Progenitor cell of endocrine pancreas (in vitro differentiated cells): Measurements from ENCODE around the gene LMAN1. TPM values are rescaled to one million over a fixed set of nuclear protein-coding genes. Genes with fewer than 3 reads are reported as not detected.

Experiments
- DNase-seq: peaks from one replicate; pipeline ENCODE4 v3.0.0; 2021; ENCODE audit warnings: low spot score; ENCODE audit not compliant: unreplicated experiment
- H3K27ac Mint-ChIP-seq: 2 replicates; pipeline ENCODE4 v1.8.0; 2021; ENCODE audit warnings: mild to moderate bottlenecking, moderate library complexity, mixed read lengths
- H3K27me3 Mint-ChIP-seq: 2 replicates; pipeline ENCODE4 v1.8.0; 2021; ENCODE audit warnings: mixed read lengths
- H3K36me3 Mint-ChIP-seq: 2 replicates; pipeline ENCODE4 v1.8.0; 2022; ENCODE audit warnings: mixed read lengths; ENCODE audit not compliant: insufficient read depth
- H3K4me1 Mint-ChIP-seq: 2 replicates; pipeline ENCODE4 v1.8.0; 2021; ENCODE audit warnings: low read depth, mixed read lengths
- H3K4me3 Mint-ChIP-seq: 2 replicates; pipeline ENCODE4 v1.8.0; 2021; ENCODE audit warnings: low read depth, mild to moderate bottlenecking, moderate library complexity, mixed read lengths
- H3K9me3 Mint-ChIP-seq: 2 replicates; pipeline ENCODE4 v1.8.0; 2021; ENCODE audit warnings: low read depth, mixed read lengths
- CTCF ChIP-seq: fragments of 200-600 bp; sonication (generic); IDR thresholded peaks from one replicate; pipeline ENCODE4 v1.5.0; 2021; ENCODE audit warnings: antibody characterized with exemption, mild to moderate bottlenecking; ENCODE audit not compliant: unreplicated experiment
- total RNA-seq: library from RNA; stranded (reverse); gene quantifications from 2 replicates; pipeline ENCODE4 v1.2.1, GENCODE V29; 2021

LMAN1 gene
- total RNA-seq, 1 donor from 2014 or later: 78.2 TPM

DNA sequence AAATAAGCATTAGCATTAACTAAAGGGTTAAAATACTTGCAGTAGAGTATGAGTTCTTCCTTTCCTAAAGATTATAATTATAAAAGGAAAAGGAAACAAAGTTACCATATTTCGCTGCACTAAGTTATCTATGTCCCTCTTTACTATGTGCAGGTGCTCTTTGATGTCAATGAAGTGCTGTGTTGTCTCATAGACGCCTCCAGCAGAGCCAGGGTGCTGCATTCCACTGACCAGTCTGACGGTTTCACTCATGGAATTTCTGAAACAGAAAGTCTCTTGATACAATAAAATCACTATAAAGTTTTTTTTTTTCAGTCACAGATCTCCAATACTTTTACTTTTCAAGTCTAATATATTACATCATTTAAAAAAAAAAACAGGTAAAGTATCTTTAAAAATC is 26.1 kb downstream of the LMAN1 start:
- no peaks in the 10 kb centered on the region for H3K4me1 Mint-ChIP-seq
- no peaks in the 10 kb centered on the region for H3K27me3 Mint-ChIP-seq
- no peak overlapping the region for H3K4me3 Mint-ChIP-seq
- no peak for TF ChIP-seq CTCF
- DNase-seq: no peak
- H3K36me3 Mint-ChIP-seq: peaks cover 28% of the 10 kb centered on the region
- H3K27ac Mint-ChIP-seq: peak overlapping the region; percentile 81
- H3K9me3 Mint-ChIP-seq: no peaks in the 10 kb centered on the region

GRCh38 chr18:59328683-59329082 is 30.4 kb downstream of the LMAN1 start:
- H3K27me3 Mint-ChIP-seq: no peaks in the 10 kb centered on the region
- H3K4me3 Mint-ChIP-seq: no peak overlapping the region
- no peak for TF ChIP-seq CTCF
- peaks cover 28% of the 10 kb centered on the region for H3K36me3 Mint-ChIP-seq
- no peak for DNase-seq
- no peaks in the 10 kb centered on the region for H3K4me1 Mint-ChIP-seq
- H3K9me3 Mint-ChIP-seq: no peaks in the 10 kb centered on the region
- no peak overlapping the region for H3K27ac Mint-ChIP-seq

- TF ChIP-seq CTCF: no peak
- Mint-ChIP-seq H3K27me3 (no peaks in the 10 kb centered on the region), H3K9me3 (no peaks in the 10 kb centered on the region), H3K27ac (peak overlapping the region; percentile 9), H3K4me1 (no peaks in the 10 kb centered on the region), H3K36me3 (peaks cover 20% of the 10 kb centered on the region), H3K4me3 (no peak overlapping the region)
- no peak for DNase-seq
Measured at GRCh38 chr18:59325965-59326364, 33.1 kb downstream of the LMAN1 start.

DNA sequence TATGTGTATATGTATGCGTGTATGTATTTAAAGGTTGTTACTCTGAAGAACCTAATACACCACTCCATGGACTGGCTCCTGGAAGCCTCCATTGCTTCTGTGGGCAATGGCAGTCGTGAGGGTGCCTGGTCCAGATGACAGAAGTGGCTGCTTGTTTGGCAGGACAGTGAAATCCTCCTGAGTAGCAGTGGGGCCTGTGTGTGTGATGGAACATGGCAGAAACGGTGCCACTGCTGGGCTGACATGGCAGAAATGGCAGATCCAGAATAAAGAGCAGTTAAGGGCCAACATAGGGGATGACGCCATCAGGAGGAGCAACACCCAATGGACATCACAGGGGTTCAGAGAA is 34.5 kb downstream of the LMAN1 start:
- Mint-ChIP-seq H3K27ac (no peak overlapping the region), H3K27me3 (peaks cover 3% of the 10 kb centered on the region), H3K9me3 (no peaks in the 10 kb centered on the region), H3K4me3 (no peak overlapping the region), H3K4me1 (no peaks in the 10 kb centered on the region), H3K36me3 (peaks cover 20% of the 10 kb centered on the region)
- TF ChIP-seq CTCF: no peak
- no peak for DNase-seq

DNA sequence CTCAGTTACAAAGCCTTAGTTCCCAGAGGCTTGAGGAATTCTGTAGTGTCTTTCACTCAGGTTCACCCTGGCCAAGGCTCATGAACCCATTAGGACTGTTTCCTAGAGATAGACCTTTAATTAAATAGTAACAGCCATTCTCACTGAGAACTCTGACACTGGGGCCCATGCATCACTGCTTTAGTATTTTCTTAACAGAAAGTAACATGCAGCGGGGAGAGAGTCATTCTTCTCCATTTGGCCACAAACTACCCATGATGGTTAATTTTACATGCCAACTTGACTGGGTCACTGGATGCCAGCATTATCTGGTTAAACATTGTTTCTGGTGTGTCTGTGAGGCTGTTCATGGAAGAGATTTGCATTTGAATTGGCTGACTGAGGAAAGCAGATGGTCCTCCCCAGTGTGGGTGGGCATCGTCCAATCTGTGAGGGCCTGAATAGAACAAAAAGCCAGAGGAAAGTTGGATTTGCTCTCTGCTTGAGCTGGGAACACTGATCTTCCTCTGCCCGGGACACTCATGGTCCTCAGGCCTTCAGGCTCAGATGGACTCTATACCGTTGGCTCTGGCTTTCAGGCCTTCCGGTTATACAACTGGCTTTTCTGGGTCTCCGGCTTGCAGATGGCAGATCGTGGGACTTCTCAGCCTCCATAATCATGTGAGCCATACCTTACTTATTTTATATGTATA is 35.0 kb downstream of the LMAN1 start:
- no peak for DNase-seq
- Mint-ChIP-seq H3K27ac (no peak overlapping the region), H3K4me1 (no peaks in the 10 kb centered on the region), H3K4me3 (no peak overlapping the region), H3K27me3 (peaks cover 5% of the 10 kb centered on the region), H3K36me3 (peaks cover 20% of the 10 kb centered on the region), H3K9me3 (no peaks in the 10 kb centered on the region)
- TF ChIP-seq CTCF: no peak
